ENCODE results near the gene IL2RA. TPM values are rescaled to one million over a fixed set of nuclear protein-coding genes. Genes with fewer than 3 reads are reported as not detected.
A peak's percentile ranks its signal among the peaks of the same experiment; 100 is the strongest.

The IL2RA gene
- total RNA-seq, 6 donors from 2014 or later: 0.91 to 8.4 (median 4.0) TPM; not detected in 1

- DNase-seq (no peak), ATAC-seq (ENCODE audit: low FRiP score in 2 of 2) (no peak)
- Histone ChIP-seq H3K27ac (no peak overlapping the region), H3K27me3 (no peaks in the 10 kb centered on the region), H3K4me1 (peaks cover 18 to 34% (median 28%) of the 10 kb centered on the region in 4 donors), H3K4me3 (no peak overlapping the region), H3K36me3 (peaks cover 0 to 35% (median 14%) of the 10 kb centered on the region in 4 donors), H3K9me3 (no peaks in the 10 kb centered on the region)
- no peak for TF ChIP-seq POLR2A (IDR thresholded peaks at IDR 0.05)
- no peak for TF ChIP-seq POLR2AphosphoS5 (IDR thresholded peaks at IDR 0.05)
- TF ChIP-seq CTCF (IDR thresholded peaks at IDR 0.05): no peak
- TF ChIP-seq EP300 (IDR thresholded peaks at IDR 0.05): no peak
- 80 to 88% methylated on average over 5 of the region's 5 CpGs for WGBS, 2 donors
Measured at GRCh38 chr10:5968037-5968680, 94.0 kb downstream of the IL2RA start.

GRCh38 chr10:5965266-5965665 lies 96.9 kb downstream of the IL2RA start:
- H3K27me3 ChIP-seq: no peaks in the 10 kb centered on the region
- WGBS, 2 donors: 86 to 88% methylated on average over 8 of the region's 8 CpGs

GRCh38 chr10:5964736-5965135 lies 97.4 kb downstream of the IL2RA start:
- no peaks in the 10 kb centered on the region for H3K9me3 ChIP-seq
- WGBS, 2 donors: 93 to 95% methylated on average over 12 to 13 of the region's 13 CpGs
- peaks cover 6 to 67% (median 35%) of the 10 kb centered on the region in 4 donors for H3K36me3 ChIP-seq
- peak overlapping the region in 1 of 4 donors; percentile 5 for H3K27ac ChIP-seq
- DNase-seq (peak in 1 of 2 donors; percentile 7), ATAC-seq (ENCODE audit: low FRiP score in 2 of 2) (no peak)
- peaks cover 0 to 2% (median 0%) of the 10 kb centered on the region in 4 donors for H3K4me1 ChIP-seq
- TF ChIP-seq CTCF (IDR thresholded peaks at IDR 0.05) (no peak), POLR2AphosphoS5 (IDR thresholded peaks at IDR 0.05) (no peak), POLR2A (IDR thresholded peaks at IDR 0.05) (no peak), EP300 (IDR thresholded peaks at IDR 0.05) (no peak)
- H3K27me3 ChIP-seq: no peaks in the 10 kb centered on the region
- H3K4me3 ChIP-seq: no peak overlapping the region

More at GRCh38 chr10:5965266-5965665, 96.9 kb downstream of the IL2RA start:
- Histone ChIP-seq H3K4me3 (no peak overlapping the region), H3K27ac (peak overlapping the region in 1 of 4 donors; percentile 5), H3K4me1 (peaks cover 0 to 7% (median 2%) of the 10 kb centered on the region in 4 donors), H3K9me3 (no peaks in the 10 kb centered on the region), H3K36me3 (peaks cover 2 to 62% (median 29%) of the 10 kb centered on the region in 4 donors)
- ATAC-seq (ENCODE audit: low FRiP score in 2 of 2) (no peak), DNase-seq (peak in 1 of 2 donors; percentile 8)
- TF ChIP-seq CTCF (IDR thresholded peaks at IDR 0.05): no peak
- no peak for TF ChIP-seq EP300 (IDR thresholded peaks at IDR 0.05)
- no peak for TF ChIP-seq POLR2A (IDR thresholded peaks at IDR 0.05)
- no peak for TF ChIP-seq POLR2AphosphoS5 (IDR thresholded peaks at IDR 0.05)

GRCh38 chr10:5963591-5963990 lies 98.6 kb downstream of the IL2RA start:
- DNase-seq (peak in 1 of 2 donors; percentile 8), ATAC-seq (ENCODE audit: low FRiP score in 2 of 2) (no peak)
- Histone ChIP-seq H3K36me3 (peaks cover 6 to 79% (median 41%) of the 10 kb centered on the region in 4 donors), H3K4me3 (no peak overlapping the region), H3K27ac (no peak overlapping the region), H3K9me3 (no peaks in the 10 kb centered on the region), H3K27me3 (no peaks in the 10 kb centered on the region), H3K4me1 (peaks cover 0 to 5% (median 0%) of the 10 kb centered on the region in 4 donors)
- TF ChIP-seq CTCF (IDR thresholded peaks at IDR 0.05) (no peak), POLR2AphosphoS5 (IDR thresholded peaks at IDR 0.05) (no peak), EP300 (IDR thresholded peaks at IDR 0.05) (no peak), POLR2A (IDR thresholded peaks at IDR 0.05) (no peak)
- 91% methylated on average over 10 of the region's 10 CpGs for WGBS, 2 donors

Measured in upper lobe of left lung (tissue), 6 donors.